ENCODE data around the gene SLC6A20. TPM values are rescaled to one million over a fixed set of nuclear protein-coding genes. Genes with fewer than 3 reads are reported as not detected.

SLC6A20 gene
- total and polyA plus RNA-seq, 7 donors, result 0.16 to 1.4 (median 0.60) TPM; not detected in 4

GRCh38 chr3:45719655-45720487 is 76.5 kb downstream of the SLC6A20 start:
- DNase-seq, result no peak
- peaks cover 8 to 67% (median 10%) of the 10 kb centered on the region in 4 donors for H3K36me3 ChIP-seq
- no peak overlapping the region for H3K4me3 ChIP-seq
- no peak for TF ChIP-seq POLR2A (IDR thresholded peaks at IDR 0.05)
- H3K27me3 ChIP-seq, result no peaks in the 10 kb centered on the region
- peaks cover 0 to 11% (median 0%) of the 10 kb centered on the region in 4 donors for H3K4me1 ChIP-seq
- intact Hi-C loops (cut with DNase I), result no loop called here
- WGBS, 2 donors, result 81 to 86% methylated on average over 3 of the region's 3 CpGs
- no peaks in the 10 kb centered on the region for H3K9me3 ChIP-seq
- H3K27ac ChIP-seq, result no peak overlapping the region

DNA sequence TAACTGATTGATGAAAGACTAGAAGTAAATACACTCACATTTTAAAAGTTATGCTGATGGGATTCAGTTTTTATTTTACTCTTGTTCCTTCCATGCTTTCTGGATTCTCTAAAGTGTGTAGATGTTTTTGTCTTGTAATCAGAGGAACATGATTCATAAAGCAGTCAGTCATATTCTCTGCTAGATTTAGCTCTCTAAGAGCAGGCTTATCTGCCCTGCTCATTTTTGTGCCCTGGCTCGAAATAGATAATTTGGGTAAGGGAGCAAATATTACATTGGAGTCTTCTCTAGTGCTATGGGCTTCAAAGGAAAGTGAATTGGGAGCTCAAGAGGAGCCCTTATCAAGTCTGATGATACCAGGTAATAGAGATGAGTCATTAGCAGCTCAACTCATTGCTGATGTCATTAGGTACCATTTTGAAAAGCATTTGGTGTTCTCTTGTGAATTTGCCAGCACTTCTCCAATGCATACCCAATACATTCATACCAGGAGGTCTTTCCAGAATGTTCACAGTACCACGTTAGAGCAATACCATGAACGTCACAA is 79.5 kb downstream of the SLC6A20 start:
- Histone ChIP-seq H3K4me1 (peaks cover 0 to 11% (median 0%) of the 10 kb centered on the region in 4 donors), H3K9me3 (no peaks in the 10 kb centered on the region), H3K36me3 (peaks cover 4 to 65% (median 9%) of the 10 kb centered on the region in 4 donors), H3K4me3 (no peak overlapping the region), H3K27me3 (no peaks in the 10 kb centered on the region), H3K27ac (no peak overlapping the region)
- no peak for TF ChIP-seq POLR2AphosphoS5 (IDR thresholded peaks at IDR 0.05)
- TF ChIP-seq CTCF (IDR thresholded peaks at IDR 0.05), result no peak
- no peak for TF ChIP-seq EP300 (IDR thresholded peaks at IDR 0.05)
- TF ChIP-seq POLR2A (IDR thresholded peaks at IDR 0.05), result no peak
- no peak for DNase-seq
- 89 to 96% methylated on average over 3 of the region's 3 CpGs for WGBS, 2 donors
- intact Hi-C loops (cut with DNase I), result no loop called here

GRCh38 chr3:45715945-45716344 is 80.4 kb downstream of the SLC6A20 start:
- no peak for DNase-seq
- Histone ChIP-seq H3K27me3 (no peaks in the 10 kb centered on the region), H3K9me3 (no peaks in the 10 kb centered on the region), H3K36me3 (peaks cover 5 to 73% (median 9%) of the 10 kb centered on the region in 4 donors), H3K27ac (no peak overlapping the region), H3K4me1 (peaks cover 0 to 11% (median 0%) of the 10 kb centered on the region in 4 donors), H3K4me3 (no peak overlapping the region)
- intact Hi-C loops (cut with DNase I), result no loop called here
- TF ChIP-seq POLR2AphosphoS5 (IDR thresholded peaks at IDR 0.05) (no peak), POLR2A (IDR thresholded peaks at IDR 0.05) (no peak), CTCF (IDR thresholded peaks at IDR 0.05) (no peak), EP300 (IDR thresholded peaks at IDR 0.05) (no peak)
- 71 to 74% methylated on average over 2 of the region's 2 CpGs for WGBS, 2 donors

DNA sequence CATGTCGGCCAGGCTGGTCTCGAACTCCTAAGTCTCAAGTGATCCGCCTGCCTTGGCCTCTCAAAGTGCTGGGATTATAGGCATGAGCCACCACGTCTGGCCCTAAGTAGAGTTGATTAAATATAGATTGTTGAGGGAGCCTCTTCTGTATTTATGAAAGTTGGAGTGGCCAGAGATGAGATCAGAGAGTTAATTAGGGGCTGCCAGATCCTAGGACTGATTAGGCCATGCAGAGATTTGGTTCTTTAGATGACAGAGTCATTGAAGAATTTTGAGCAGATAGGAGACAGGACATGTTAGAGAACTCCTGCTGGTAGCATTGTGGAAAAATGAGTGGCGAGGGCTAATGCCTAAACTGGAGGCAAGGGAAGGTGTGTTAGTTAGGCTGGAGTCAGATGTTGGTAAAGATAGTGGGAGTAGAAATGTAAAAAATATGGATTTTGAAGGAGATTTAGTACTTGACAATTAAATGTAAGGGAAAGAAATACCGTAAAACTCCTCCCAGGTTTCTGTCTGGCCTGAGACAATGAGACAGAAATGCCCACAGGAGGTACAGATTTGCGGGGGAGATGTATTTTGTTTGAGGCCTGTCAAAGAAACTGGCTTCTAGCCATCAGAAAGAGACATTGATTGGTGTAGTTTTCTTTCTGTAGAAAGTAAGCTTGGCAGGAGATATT is 83.8 kb downstream of the SLC6A20 start:
- H3K27ac ChIP-seq, result no peak overlapping the region
- TF ChIP-seq POLR2AphosphoS5 (IDR thresholded peaks at IDR 0.05) (no peak), EP300 (IDR thresholded peaks at IDR 0.05) (no peak), CTCF (IDR thresholded peaks at IDR 0.05) (no peak), POLR2A (IDR thresholded peaks at IDR 0.05) (no peak)
- no peaks in the 10 kb centered on the region for H3K27me3 ChIP-seq
- H3K4me3 ChIP-seq, result no peak overlapping the region
- 88 to 93% methylated on average over 7 of the region's 7 CpGs for WGBS, 2 donors
- H3K36me3 ChIP-seq, result peaks cover 7 to 92% (median 10%) of the 10 kb centered on the region in 4 donors
- H3K9me3 ChIP-seq, result no peaks in the 10 kb centered on the region
- H3K4me1 ChIP-seq, result no peaks in the 10 kb centered on the region
- intact Hi-C loops (cut with DNase I), result no loop called here
- no peak for DNase-seq

- TF ChIP-seq CTCF (IDR thresholded peaks at IDR 0.05) (no peak), POLR2A (IDR thresholded peaks at IDR 0.05) (no peak), EP300 (IDR thresholded peaks at IDR 0.05) (no peak), POLR2AphosphoS5 (IDR thresholded peaks at IDR 0.05) (no peak)
- intact Hi-C loops (cut with DNase I), result no loop called here
- Histone ChIP-seq H3K4me3 (no peak overlapping the region), H3K36me3 (peaks cover 7 to 93% (median 13%) of the 10 kb centered on the region in 4 donors), H3K27me3 (no peaks in the 10 kb centered on the region), H3K27ac (no peak overlapping the region), H3K4me1 (no peaks in the 10 kb centered on the region), H3K9me3 (no peaks in the 10 kb centered on the region)
- 78 to 95% methylated on average over 4 of the region's 4 CpGs for WGBS, 2 donors
- DNase-seq, result no peak
These were observed 84.4 kb downstream of the SLC6A20 start for GRCh38 chr3:45711931-45712330.

Data from sigmoid colon (tissue), 7 donors.